Kidney (tissue), 14 donors: ENCODE data around the gene KLHL3. TPM values are rescaled to one million over a fixed set of nuclear protein-coding genes. Genes with fewer than 3 reads are reported as not detected.
"Not testable (repeated sequence)": the region's sequence is repeated elsewhere in the genome, so short reads cannot be mapped to it uniquely, and the experiment has no call there.

Experiments used
- DNase-seq, 5 donors: peaks; one replicate each; pipeline ENCODE4 v3.0.0-alpha.2; 2013 to 2020
- FAIRE-seq: peaks from 2 replicates; lab custom pipeline; 2012; peaks lifted over from hg19 to GRCh38; lab: Jason Lieb, UNC
- H3K27ac ChIP-seq, 2 donors: one replicate each; pipeline ENCODE4 v1.7.0; 2013; ENCODE audit warnings: low read depth in 2 of 2, low read length in 2 of 2, inconsistent platforms in 1 of 2
- H3K27me3 ChIP-seq: one replicate; pipeline ENCODE4 v1.7.1; 2013; ENCODE audit warnings: low read length, inconsistent platforms; ENCODE audit not compliant: control insufficient read depth, insufficient read depth
- H3K36me3 ChIP-seq, 3 donors: one replicate each; pipeline versions ENCODE4 v1.7.0 to v1.7.1; 2013; ENCODE audit warnings: low read length in 3 of 3, control low read depth in 1 of 3, inconsistent platforms in 1 of 3; ENCODE audit not compliant: insufficient read depth in 3 of 3, control insufficient read depth in 2 of 3
- H3K4me1 ChIP-seq, 3 donors: one replicate each; pipeline versions ENCODE4 v1.7.0 to v1.7.1; 2013; ENCODE audit warnings: low read length in 3 of 3, inconsistent platforms in 1 of 3, low read depth in 1 of 3; ENCODE audit not compliant: control insufficient read depth in 2 of 3, insufficient read depth in 2 of 3
- H3K4me3 ChIP-seq, 3 donors: one replicate each; pipeline versions ENCODE4 v1.7.0 to v1.8.1; 2013; ENCODE audit warnings: low read length in 3 of 3, control low read depth in 1 of 3, inconsistent platforms in 1 of 3
- H3K9ac ChIP-seq, 3 donors: one replicate each; pipeline versions ENCODE4 v1.7.0 to v1.7.1; 2013; ENCODE audit warnings: low read length in 3 of 3, control low read depth in 1 of 3, inconsistent platforms in 1 of 3
- H3K9me3 ChIP-seq, 3 donors: one replicate each; pipeline versions ENCODE4 v1.7.0 to v1.7.1; 2013; ENCODE audit warnings: low read length in 3 of 3, control low read depth in 1 of 3, inconsistent platforms in 1 of 3; ENCODE audit not compliant: control insufficient read depth in 2 of 3, insufficient read depth in 1 of 3
- intact Hi-C: fragments of 100-400 bp; cut with DNase I; formaldehyde crosslinking; loops from one replicate; pipeline ENCODE4 v1.11.1; 2022
- polyA plus RNA-seq: library from polyadenylated mRNA; stranded (reverse); fragments of 350-450 nt; fragmentation: Illumina TruSeq; extraction: RNeasy Lipid Tissue Mini Kit (QIAGEN cat#74804); gene quantifications from one replicate; pipeline ENCODE4 v1.2.3, GENCODE V29; 2014; ENCODE audit warnings: low read depth, low replicate concordance; ENCODE audit not compliant: insufficient read depth
- total RNA-seq: library from RNA; stranded (reverse); fragmentation: NEBNext Ultra II Directional; extraction: Animal tissue kit (Norgen Biotek cat#: 25700); gene quantifications from one replicate; pipeline ENCODE4 v1.2.1, GENCODE V29; 2021
- TF ChIP-seq, protein P1 (sequence below): IDR thresholded peaks from 3 replicates; pipeline ENCODE4 v1.5.1; 2012; ENCODE audit warnings: mild to moderate bottlenecking, moderate library complexity, borderline replicate concordance; ENCODE audit not compliant: insufficient read depth; ENCODE audit errors: extremely low read depth
- donor health status: control.
- donor health status: control.
- donor health status: control.
- donor health status: control.
- donor health status: control.
- donor health status: DM: yes; HTN: yes; CAD: no.
- donor health status: Normal renal cell carcinoma (clear cell type).

Gene KLHL3
- total and polyA plus RNA-seq, 2 donors from 2014 or later, result 8.6 to 15.0 TPM

DNA sequence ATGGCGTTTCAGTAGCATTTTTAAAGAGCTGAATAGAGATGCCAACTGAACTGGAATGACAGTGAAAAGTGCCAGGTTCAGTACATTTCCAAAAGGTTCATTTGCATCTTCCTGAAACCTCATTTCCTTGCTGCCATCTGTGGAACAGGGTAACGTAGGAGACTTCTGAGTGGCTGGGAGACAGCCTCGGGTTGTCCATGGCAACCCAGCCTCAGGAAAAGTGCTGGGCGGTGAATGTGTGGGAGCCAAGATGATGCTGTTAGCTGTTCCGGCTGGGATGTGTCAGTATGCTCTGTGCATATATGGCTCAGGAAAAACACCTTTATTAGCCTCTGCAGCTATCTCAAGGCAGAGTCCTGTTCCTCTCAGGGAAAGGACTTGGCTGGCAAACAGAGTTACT is 87.5 kb downstream of the KLHL3 start:
- FAIRE-seq, result no peak

DNA sequence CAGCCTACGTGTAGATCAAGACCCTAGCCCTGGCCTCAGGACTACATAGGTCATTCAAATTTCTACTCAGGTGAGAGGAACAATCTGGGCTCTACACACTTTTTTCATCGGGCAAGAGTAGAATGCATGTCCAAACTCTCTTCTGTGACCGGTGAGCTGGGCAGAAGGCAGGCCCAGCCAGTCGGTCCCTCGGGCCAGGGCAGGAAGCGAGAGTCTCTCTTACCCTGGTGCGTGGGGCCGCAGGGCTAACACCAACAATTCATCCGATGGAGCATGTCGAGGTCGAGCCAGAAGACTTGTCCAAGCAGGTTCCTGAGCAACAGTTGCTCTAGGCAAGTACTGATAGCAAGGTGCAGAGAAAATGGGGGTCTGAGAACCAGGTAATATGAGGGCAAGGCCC is 88.5 kb downstream of the KLHL3 start:
- DNase-seq, result no peak
- no peaks in the 10 kb centered on the region for H3K27me3 ChIP-seq
- intact Hi-C loops, result no loop called here
- H3K9ac ChIP-seq, result no peak overlapping the region
- H3K4me1 ChIP-seq, result no peaks in the 10 kb centered on the region
- H3K9me3 ChIP-seq, result peaks cover 0 to 5% (median 0%) of the 10 kb centered on the region in 3 donors
- H3K36me3 ChIP-seq, result no peaks in the 10 kb centered on the region
- no peak for FAIRE-seq
- TF ChIP-seq, protein P1, sequence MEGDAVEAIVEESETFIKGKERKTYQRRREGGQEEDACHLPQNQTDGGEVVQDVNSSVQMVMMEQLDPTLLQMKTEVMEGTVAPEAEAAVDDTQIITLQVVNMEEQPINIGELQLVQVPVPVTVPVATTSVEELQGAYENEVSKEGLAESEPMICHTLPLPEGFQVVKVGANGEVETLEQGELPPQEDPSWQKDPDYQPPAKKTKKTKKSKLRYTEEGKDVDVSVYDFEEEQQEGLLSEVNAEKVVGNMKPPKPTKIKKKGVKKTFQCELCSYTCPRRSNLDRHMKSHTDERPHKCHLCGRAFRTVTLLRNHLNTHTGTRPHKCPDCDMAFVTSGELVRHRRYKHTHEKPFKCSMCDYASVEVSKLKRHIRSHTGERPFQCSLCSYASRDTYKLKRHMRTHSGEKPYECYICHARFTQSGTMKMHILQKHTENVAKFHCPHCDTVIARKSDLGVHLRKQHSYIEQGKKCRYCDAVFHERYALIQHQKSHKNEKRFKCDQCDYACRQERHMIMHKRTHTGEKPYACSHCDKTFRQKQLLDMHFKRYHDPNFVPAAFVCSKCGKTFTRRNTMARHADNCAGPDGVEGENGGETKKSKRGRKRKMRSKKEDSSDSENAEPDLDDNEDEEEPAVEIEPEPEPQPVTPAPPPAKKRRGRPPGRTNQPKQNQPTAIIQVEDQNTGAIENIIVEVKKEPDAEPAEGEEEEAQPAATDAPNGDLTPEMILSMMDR, result no peak
- no peak overlapping the region for H3K4me3 ChIP-seq
- no peak overlapping the region for H3K27ac ChIP-seq

More for the DNA sequence above, 87.5 kb downstream of the KLHL3 start:
- Histone ChIP-seq H3K27ac (no peak overlapping the region), H3K36me3 (no peaks in the 10 kb centered on the region), H3K27me3 (no peaks in the 10 kb centered on the region), H3K9ac (no peak overlapping the region), H3K4me1 (no peaks in the 10 kb centered on the region), H3K9me3 (peaks cover 0 to 5% (median 0%) of the 10 kb centered on the region in 3 donors), H3K4me3 (no peak overlapping the region)
- intact Hi-C loops, result no loop called here
- no peak for DNase-seq
- TF ChIP-seq, protein P1, result no peak

DNA sequence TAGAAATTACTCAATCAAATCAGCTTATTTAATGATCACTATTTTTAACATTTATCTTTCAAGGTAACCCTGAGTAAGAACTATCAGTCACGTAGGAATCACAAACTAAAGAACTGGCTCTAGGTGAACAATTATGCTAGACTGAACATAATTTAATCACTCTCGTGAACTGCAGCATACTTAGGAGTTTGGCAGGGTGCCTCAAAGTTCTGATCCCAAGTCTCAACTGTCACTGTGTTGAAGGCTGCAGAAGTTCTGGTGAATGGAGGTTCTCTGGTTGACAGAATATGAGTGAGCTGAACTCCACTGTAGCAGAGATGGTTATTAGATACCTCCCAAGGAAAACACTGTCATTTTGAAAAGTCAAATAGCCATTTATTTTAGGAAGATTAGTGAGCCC is 89.1 kb downstream of the KLHL3 start:
- no peak for FAIRE-seq
- Histone ChIP-seq H3K4me1 (no peaks in the 10 kb centered on the region), H3K27me3 (no peaks in the 10 kb centered on the region), H3K9ac (no peak overlapping the region), H3K36me3 (no peaks in the 10 kb centered on the region), H3K4me3 (no peak overlapping the region), H3K9me3 (peaks cover 0 to 5% (median 0%) of the 10 kb centered on the region in 3 donors), H3K27ac (no peak overlapping the region)
- no peak for DNase-seq
- TF ChIP-seq, protein P1, result no peak
- intact Hi-C loops, result no loop called here

DNA sequence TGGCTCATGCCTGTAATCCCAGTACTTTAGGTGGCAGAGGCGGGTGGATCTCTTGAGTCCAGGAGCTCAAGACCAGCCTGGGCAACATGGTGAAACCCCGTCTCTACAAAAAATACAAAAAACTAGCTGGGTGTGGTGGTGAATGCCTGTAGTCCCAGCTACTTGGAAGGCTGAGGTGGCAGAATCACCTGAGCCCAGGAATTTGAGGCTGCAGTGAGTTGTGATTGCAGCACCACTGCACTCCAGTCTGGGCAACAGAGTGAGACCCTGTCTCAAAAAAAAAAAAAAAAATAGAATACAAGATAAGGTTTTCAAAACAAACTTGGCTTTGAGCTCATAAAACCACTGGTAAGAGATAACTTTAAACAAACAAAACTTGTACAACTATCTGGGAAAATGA is 92.8 kb downstream of the KLHL3 start:
- H3K27ac ChIP-seq, intact Hi-C loops, H3K36me3 ChIP-seq, H3K9ac ChIP-seq, H3K4me3 ChIP-seq, DNase-seq, H3K27me3 ChIP-seq, H3K4me1 ChIP-seq, FAIRE-seq, H3K9me3 ChIP-seq: not testable (repeated sequence)
